K562 (cell line): Measurements from ENCODE around the gene CERS6. TPM values are rescaled to one million over a fixed set of nuclear protein-coding genes. Genes with fewer than 3 reads are reported as not detected.
A peak's percentile ranks its signal among the peaks of the same experiment; 100 is the strongest.

Experiments used
- CBX3 ChIP-seq, 2 experiments: IDR thresholded peaks; 1 replicate in 1 of 2; 2 replicates in 1 of 2; pipeline ENCODE4 v1.6.1; 2012; ENCODE audit warnings: inconsistent platforms in 2 of 2, low read length in 2 of 2, borderline replicate concordance in 1 of 2, control low read depth in 1 of 2
- HDAC1 ChIP-seq, 2 experiments: fragments of 450-650 bp; IDR thresholded peaks; 2 replicates each; pipeline ENCODE4 v1.6.1; 2016 to 2017; ENCODE audit warnings: inconsistent platforms in 1 of 2, mild to moderate bottlenecking in 1 of 2, moderate library complexity in 1 of 2
- HLTF ChIP-seq: fragments of 450-650 bp; IDR thresholded peaks from 2 replicates; pipeline ENCODE4 v1.6.1; 2016
- HMG20A ChIP-seq: fragments of 450-650 bp; formaldehyde crosslinking; conservative IDR thresholded peaks from 2 replicates; pipeline ENCODE4 v1.4.0; 2020; ENCODE audit warnings: mild to moderate bottlenecking, mixed read lengths
- MIER1 ChIP-seq: fragments of 450-650 bp; IDR thresholded peaks from 2 replicates; pipeline ENCODE4 v1.6.1; 2016; ENCODE audit warnings: antibody characterized with exemption, mild to moderate bottlenecking, low read depth
- MTF1 ChIP-seq: fragments of 250-450 bp; sonication (Bioruptor Pico); IDR thresholded peaks from 2 replicates; pipeline ENCODE4 v1.9.0; 2021; ENCODE audit warnings: moderate library complexity, mild to moderate bottlenecking, inconsistent platforms, borderline replicate concordance
- NFYB ChIP-seq: IDR thresholded peaks from 2 replicates; pipeline ENCODE4 v1.6.1; 2011; ENCODE audit warnings: mild to moderate bottlenecking, moderate library complexity; ENCODE audit not compliant: insufficient read length; ENCODE audit errors: extremely low read depth
- PHB ChIP-seq: fragments of 250-450 bp; sonication (Bioruptor Pico); IDR thresholded peaks from 2 replicates; pipeline ENCODE4 v1.5.0; 2021
- RAD51 ChIP-seq: fragments of 450-650 bp; IDR thresholded peaks from 2 replicates; pipeline ENCODE4 v1.7.1; 2016; ENCODE audit warnings: low read depth, mild to moderate bottlenecking, borderline replicate concordance
- RBM15 ChIP-seq: fragments of 200-400 bp; formaldehyde crosslinking; IDR thresholded peaks from 2 replicates; pipeline ENCODE4 v1.6.1; 2018; ENCODE audit warnings: mild to moderate bottlenecking, low read length, moderate library complexity; ENCODE audit not compliant: insufficient read depth
- SAP30 ChIP-seq: fragments of 200-600 bp; sonication (generic); IDR thresholded peaks from 2 replicates; pipeline ENCODE4 v1.6.1; 2012; ENCODE audit warnings: borderline replicate concordance, low read depth, mild to moderate bottlenecking, moderate library complexity, low read length, control low read depth, inconsistent platforms; ENCODE audit not compliant: insufficient read depth, poor library complexity, severe bottlenecking
- SMARCE1 ChIP-seq: fragments of 450-650 bp; IDR thresholded peaks from 2 replicates; pipeline ENCODE4 v1.7.1; 2016; ENCODE audit warnings: mild to moderate bottlenecking
- ZC3H11A ChIP-seq: IDR thresholded peaks from 2 replicates; pipeline ENCODE4 v1.6.1; 2012; ENCODE audit warnings: low read depth, low read length, improper control_type of control experiment
- ZNF3 ChIP-seq: fragments of 250-450 bp; sonication (Bioruptor Pico); IDR thresholded peaks from 2 replicates; pipeline ENCODE4 v1.5.0; 2021; ENCODE audit warnings: mild to moderate bottlenecking, moderate library complexity
- ZNF316 ChIP-seq: fragments of 450-650 bp; IDR thresholded peaks from 2 replicates; pipeline ENCODE4 v1.6.1; 2016
- polyA plus RNA-seq, 8 experiments: library from polyadenylated mRNA; depleted of rRNA in 4 of 8; stranded (reverse) in 5 of 8; unstranded in 3 of 8; fragments of >200 nt; fragmentation: Nextera tagmentation in 2 of 8; fragmentation: Illumina TruSeq in 1 of 8; extraction: Ambion mirVana in 2 of 8; extraction: Trizol in 1 of 8; gene quantifications; 2 replicates each; pipeline versions ENCODE4 v1.2.1 to v1.2.3, GENCODE V29; 2011 to 2014; ENCODE audit warnings: inconsistent platforms in 1 of 8, missing spikeins in 1 of 8
- total RNA-seq, 7 experiments: library from RNA; depleted of rRNA in 6 of 7; stranded (reverse); fragments of >200 nt in 6 of 7; fragmentation: Illumina TruSeq in 2 of 7; extraction: Trizol in 2 of 7; gene quantifications; 2 replicates each; pipeline versions ENCODE4 v1.2.1 to v1.2.3, GENCODE V29; 2011 to 2021; ENCODE audit warnings: low replicate concordance in 1 of 7
- TF ChIP-seq, protein P1 (sequence below): fragments of 450-650 bp; IDR thresholded peaks from 2 replicates; pipeline ENCODE4 v1.6.1; 2016; ENCODE audit warnings: mild to moderate bottlenecking
- TF ChIP-seq, protein P2 (sequence below): fragments of 250-450 bp; sonication (Bioruptor Pico); IDR thresholded peaks from 2 replicates; pipeline ENCODE4 v1.5.0; 2021; ENCODE audit warnings: mild to moderate bottlenecking, moderate library complexity
- TF ChIP-seq, protein P3 (sequence below): fragments of 250-450 bp; sonication (Bioruptor Pico); IDR thresholded peaks from 2 replicates; pipeline ENCODE4 v1.4.0; 2020; ENCODE audit warnings: mild to moderate bottlenecking

Gene CERS6
- total and polyA plus RNA-seq, 9 of the 15 experiments (the other 6 are each of a cell fraction or from before 2014, with no cell fraction given): 1.6 to 13.6 (median 11.4) TPM

DNA sequence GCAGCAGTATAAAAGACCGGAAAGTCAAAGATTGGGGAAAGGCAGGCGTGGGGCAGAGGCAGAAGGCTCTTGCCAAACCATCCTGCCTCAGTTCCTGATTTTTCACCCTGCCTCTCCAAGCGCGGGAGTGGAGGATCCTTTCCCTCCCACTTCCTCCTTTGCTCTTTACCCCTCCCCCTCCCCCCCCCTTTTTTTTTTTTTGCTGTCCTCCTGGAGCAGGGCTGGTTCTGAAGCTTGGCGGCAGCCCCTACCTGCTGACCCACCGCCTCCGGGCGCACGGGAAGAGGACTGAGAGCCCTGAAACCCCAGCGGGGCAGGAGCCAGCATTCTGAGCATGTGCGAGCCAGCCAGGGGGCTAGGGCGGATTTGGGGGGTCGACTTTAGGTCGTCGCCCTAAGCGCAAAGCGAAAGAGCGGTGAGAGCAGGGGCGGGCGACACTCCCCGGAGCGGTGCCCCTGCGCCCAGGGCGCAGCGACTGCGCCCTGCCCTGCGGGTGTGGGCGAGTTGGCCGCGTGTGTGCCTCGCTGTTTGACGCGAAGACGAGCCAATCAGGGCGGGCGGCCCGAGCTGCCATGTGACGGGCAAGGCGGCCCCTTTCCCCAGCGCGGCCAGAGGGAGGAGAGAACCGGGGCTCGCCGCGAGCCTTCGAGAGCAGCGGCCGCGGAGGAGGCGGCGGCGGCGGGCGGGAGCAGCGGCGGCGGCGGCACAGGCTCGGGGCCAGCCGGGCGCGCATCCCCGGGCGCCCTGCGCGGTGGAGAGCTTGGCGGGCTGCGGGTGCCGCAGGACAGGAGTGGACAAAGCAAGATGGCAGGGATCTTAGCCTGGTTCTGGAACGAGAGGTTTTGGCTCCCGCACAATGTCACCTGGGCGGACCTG lies at the start of gene CERS6 (continued):
- TF ChIP-seq, protein P1, sequence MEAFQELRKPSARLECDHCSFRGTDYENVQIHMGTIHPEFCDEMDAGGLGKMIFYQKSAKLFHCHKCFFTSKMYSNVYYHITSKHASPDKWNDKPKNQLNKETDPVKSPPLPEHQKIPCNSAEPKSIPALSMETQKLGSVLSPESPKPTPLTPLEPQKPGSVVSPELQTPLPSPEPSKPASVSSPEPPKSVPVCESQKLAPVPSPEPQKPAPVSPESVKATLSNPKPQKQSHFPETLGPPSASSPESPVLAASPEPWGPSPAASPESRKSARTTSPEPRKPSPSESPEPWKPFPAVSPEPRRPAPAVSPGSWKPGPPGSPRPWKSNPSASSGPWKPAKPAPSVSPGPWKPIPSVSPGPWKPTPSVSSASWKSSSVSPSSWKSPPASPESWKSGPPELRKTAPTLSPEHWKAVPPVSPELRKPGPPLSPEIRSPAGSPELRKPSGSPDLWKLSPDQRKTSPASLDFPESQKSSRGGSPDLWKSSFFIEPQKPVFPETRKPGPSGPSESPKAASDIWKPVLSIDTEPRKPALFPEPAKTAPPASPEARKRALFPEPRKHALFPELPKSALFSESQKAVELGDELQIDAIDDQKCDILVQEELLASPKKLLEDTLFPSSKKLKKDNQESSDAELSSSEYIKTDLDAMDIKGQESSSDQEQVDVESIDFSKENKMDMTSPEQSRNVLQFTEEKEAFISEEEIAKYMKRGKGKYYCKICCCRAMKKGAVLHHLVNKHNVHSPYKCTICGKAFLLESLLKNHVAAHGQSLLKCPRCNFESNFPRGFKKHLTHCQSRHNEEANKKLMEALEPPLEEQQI: no peak
- no peak for TF ChIP-seq PHB (CRISPR knock-in tag)
- no peak for TF ChIP-seq MIER1
- TF ChIP-seq, protein P2, sequence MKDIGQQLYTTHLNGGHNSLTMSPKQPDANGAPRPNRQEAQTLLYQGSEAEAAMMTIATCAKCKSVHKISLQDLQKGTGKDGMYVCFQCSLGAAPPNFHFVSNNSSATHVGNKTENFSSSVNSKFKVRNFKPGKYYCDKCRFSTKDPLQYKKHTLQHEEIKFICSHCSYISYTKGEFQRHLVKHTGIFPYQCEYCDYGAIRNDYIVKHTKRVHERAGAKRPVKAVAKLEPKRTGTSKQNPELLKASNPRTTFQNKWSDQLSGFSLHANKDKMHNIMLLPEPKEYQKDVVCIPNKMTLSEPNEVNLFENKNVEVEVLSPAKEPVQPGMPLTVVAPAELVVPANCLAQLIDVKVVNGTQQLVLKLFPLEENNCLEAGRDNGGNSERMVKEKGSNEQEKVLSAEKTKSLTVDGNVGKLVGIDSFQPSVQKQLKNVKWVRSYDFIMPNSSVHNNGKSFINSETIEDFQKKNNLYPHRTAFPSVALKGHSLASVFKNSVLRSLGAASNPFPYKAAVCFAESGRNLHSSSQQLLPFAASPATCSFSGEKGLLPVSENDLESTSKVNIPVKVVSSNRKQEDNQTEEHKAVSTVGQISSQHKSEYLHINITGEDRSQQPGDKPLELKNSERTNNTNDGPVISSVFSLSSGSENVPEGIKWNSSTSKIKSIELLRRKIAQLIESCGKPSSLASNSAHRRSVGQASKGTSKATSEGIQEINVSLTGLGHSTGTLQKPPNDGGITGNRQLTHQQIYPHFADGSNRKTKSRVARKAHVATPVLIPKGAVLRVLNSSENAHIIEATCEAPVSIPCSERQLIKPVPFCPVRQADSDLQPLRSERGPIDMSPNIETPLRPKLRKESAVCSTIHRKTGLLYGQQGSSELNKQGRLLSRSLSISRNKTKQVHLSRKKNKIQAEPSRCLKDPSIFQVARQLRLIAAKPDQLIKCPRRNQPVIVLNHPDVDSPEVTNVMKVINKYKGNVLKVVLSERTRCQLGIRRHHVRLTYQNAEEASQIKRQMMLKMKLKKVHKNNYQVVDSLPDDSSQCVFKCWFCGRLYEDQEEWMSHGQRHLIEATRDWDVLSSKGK: no peak
- no peak for TF ChIP-seq ZNF316
- TF ChIP-seq CBX3 (IDR thresholded peaks at IDR 0.05; ENCODE audit: borderline replicate concordance in 1 of 2, low read length in 2 of 2): peak in 1 of 2 experiments; percentile 84; a peak in 2 of 3 replicates
- TF ChIP-seq RBM15: no peak
- no peak for TF ChIP-seq HLTF
- TF ChIP-seq MTF1: no peak
- TF ChIP-seq, protein P3, sequence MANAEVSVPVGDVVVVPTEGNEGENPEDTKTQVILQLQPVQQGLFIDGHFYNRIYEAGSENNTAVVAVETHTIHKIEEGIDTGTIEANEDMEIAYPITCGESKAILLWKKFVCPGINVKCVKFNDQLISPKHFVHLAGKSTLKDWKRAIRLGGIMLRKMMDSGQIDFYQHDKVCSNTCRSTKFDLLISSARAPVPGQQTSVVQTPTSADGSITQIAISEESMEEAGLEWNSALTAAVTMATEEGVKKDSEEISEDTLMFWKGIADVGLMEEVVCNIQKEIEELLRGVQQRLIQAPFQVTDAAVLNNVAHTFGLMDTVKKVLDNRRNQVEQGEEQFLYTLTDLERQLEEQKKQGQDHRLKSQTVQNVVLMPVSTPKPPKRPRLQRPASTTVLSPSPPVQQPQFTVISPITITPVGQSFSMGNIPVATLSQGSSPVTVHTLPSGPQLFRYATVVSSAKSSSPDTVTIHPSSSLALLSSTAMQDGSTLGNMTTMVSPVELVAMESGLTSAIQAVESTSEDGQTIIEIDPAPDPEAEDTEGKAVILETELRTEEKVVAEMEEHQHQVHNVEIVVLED (CRISPR knock-in tag): 0 out of 2 replicates have a peak, but pooled peaks have one; percentile 20
- TF ChIP-seq RAD51: peak; percentile 79
- TF ChIP-seq SAP30: peak; percentile 32
- no peak for TF ChIP-seq HMG20A (CRISPR knock-in tag)
- TF ChIP-seq ZNF3 (CRISPR knock-in tag): no peak
- TF ChIP-seq HDAC1 (IDR thresholded peaks at IDR 0.05): peak in 1 of 2 experiments; percentile 79; a peak in 2 of 4 replicates
- TF ChIP-seq NFYB: peak; percentile 71
- TF ChIP-seq SMARCE1: no peak
- no peak for TF ChIP-seq ZC3H11A
